GM12801 (cell line): ENCODE measurements around the gene SPINK5.

Experiments used
- TF ChIP-seq, protein P1 (sequence below): IDR thresholded peaks from one replicate; pipeline ENCODE4 v1.5.1; 2011; ENCODE audit warnings: control low read depth; ENCODE audit not compliant: insufficient read length; ENCODE audit errors: extremely low read depth

Gene SPINK5

DNA sequence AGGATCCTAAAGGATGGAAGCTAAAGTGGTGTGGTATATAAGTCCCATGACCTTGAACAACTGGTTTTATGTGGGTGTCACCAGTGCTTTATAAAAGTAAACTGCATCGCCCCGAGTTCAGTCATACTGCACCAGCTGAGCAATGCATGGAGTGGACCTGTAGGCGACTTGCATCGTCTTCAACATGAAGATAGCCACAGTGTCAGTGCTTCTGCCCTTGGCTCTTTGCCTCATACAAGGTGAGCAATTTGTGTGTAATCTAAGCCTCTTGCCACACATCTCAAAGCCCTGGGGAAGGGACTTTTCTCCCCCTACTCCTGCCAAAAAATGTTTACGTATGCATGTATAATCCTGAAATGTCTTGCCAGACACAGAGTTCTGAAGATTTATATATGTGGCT, at the start of gene SPINK5:
TSS of gene SPINK5 (plus strand) at position 120 of the 400 bp plus-strand sequence. CDS start at position 185, 65 bp downstream.
- TF ChIP-seq, protein P1, sequence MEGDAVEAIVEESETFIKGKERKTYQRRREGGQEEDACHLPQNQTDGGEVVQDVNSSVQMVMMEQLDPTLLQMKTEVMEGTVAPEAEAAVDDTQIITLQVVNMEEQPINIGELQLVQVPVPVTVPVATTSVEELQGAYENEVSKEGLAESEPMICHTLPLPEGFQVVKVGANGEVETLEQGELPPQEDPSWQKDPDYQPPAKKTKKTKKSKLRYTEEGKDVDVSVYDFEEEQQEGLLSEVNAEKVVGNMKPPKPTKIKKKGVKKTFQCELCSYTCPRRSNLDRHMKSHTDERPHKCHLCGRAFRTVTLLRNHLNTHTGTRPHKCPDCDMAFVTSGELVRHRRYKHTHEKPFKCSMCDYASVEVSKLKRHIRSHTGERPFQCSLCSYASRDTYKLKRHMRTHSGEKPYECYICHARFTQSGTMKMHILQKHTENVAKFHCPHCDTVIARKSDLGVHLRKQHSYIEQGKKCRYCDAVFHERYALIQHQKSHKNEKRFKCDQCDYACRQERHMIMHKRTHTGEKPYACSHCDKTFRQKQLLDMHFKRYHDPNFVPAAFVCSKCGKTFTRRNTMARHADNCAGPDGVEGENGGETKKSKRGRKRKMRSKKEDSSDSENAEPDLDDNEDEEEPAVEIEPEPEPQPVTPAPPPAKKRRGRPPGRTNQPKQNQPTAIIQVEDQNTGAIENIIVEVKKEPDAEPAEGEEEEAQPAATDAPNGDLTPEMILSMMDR = no peak

DNA sequence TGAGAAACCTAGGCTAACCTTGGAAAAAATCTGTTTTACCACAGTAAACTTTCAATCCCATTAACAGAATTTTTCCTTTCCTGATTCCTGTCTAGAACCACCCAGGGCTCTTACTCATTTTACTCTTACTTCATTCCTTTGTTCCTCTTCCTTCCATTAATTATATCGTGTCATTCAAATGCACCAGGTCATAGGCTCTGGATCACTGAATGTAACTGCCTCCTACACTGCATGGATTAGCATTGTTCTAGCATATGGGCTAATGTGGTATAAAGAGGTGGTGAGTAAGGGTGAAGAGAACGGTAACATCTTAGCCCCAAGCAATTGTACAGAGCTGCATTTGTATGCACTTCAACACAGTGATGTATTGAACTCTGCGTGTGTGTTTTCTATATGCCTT, 49.5 kb upstream of the SPINK5 start:
- TF ChIP-seq, protein P1 = no peak

DNA sequence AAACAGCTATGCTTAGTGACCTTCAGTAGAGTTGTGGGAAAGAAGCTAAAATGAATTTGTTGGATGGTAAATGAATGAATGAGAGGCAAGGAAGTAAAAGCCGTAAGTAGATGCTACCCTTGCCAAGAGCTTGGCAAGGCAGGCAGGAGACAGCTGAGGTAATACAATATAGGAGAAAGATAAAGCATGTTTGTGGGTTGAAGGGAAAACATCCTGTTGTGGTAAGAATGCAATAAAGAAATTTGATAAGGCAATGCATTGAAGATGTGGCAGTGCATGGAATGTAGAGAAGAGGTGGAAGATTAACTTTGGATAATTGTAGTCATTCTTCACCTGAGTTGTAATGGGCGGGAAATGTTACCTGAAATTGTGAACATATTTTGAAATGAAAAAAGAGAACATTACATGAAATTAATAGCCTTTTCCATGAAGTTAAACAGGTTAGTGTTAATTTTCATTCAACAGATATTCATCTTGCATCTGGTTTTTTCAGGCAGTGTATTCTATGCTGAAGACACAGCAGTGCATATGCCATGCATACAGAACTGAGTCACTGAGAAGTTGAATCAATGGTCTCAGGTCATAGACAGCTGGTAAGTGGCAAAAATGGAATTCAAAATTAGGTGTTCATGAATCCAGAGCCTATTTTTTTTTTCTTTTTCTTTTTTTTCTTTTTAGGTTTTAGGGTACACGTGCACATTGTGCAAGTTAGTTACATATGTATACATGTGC, 43.4 kb upstream of the SPINK5 start:
- TF ChIP-seq, protein P1 = no peak

DNA sequence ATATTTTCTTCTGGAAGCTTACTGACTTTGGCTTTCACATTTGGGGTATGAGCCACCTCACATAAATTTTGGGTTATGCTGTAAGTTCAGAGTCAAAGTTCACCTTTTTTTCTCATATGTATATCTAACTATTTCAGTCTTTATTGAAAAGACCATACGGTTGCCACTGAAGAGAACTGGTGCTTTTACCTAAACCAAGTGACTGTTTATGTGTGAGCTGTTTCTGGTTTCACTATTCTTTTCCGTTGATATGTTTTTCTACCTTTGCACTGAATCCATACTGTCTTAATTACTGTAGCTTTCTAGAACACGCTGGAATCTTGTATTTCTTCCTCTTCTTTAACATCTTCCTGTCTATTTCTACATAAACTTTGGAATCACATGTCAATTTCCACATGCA, 36.3 kb upstream of the SPINK5 start:
- TF ChIP-seq, protein P1 = no peak

- TF ChIP-seq, protein P1 = no peak
Observed at GRCh38 chr5:148029131-148029530, 34.6 kb upstream of the SPINK5 start.

DNA sequence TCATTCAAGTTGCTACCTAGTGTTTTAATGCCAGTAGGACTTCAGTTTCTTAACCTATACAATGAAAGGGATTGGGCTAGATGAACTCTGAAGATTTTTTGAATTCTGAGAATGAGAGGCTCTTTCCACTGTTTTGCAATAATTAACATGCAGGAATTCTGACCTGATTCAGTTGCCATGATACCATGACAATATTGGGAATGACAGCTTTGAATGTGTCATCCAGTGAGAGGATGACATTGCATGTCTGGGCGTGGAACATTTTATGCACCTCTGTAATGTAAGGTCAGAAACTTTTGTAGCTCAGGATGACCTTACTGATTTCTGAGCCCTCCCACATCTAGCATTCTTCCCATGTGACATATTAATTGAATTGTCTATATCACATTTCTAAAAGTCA, 30.6 kb upstream of the SPINK5 start:
- TF ChIP-seq, protein P1 = no peak

DNA sequence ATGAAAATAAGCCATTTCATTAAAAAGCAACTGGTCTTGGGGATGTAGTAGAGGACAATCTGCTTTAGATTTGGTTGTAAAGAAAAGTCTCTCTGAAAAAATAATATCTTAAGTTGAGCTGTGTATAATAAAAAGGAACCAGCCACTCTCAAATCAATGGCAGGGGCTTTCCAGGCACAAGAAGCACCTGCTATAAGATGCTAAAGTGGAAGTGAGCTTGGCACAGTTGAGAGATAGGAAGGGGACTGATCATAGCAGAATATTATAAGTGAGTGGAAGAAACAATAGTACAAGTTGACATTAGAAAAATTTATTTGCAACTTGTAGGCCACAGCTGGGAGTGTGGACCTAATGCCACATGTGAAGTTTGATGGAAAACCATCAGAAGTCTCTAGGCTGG, 28.1 kb upstream of the SPINK5 start:
- TF ChIP-seq, protein P1 = no peak
